C1 segment of cervical spinal cord (tissue), 14 donors: ENCODE measurements around the gene HSPBP1.

Source experiments
- DNase-seq, 14 donors: peaks; one replicate each; lab custom pipeline; 2025; lab: John Stamatoyannopoulos, UW

HSPBP1 gene

DNA sequence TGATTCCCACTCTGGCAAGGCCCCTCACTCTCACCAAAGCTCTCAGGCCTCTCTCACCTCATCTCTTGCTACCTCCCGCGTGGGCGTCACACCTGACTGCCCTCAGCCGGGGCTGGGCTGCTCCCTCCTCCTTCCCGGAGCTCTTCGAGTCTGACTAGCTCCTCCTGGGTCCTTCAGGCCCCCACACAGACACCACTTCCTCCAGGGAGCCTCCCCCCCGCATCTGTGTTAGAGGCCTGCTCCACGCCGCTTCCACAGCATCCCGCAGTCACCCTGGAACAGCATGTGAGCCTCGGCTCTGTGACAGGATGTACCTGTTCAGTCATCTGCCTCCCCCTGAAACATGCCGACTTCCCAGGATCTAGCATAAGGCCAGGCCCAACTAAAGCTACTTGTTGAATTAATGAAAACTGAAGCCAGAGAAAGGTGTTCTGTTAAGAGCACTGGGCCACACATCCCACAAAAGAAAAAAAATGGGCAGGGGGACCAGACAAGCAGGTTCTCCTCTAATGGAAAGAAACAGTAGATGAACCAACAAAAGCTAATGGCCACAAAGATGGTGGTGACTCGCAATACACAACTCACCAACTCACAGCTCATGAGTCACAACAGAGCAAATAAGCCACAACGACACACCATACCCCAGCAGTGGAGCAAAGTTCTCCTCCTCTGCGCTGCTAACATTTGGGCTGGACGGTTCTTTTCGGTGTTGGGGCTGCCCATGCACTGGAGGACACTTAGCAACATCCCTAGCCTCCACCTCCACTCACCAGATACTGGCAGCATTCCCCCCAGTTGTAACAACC, 24.1 kb downstream of the HSPBP1 start:
- DNase-seq = no peak

GRCh38 chr19:55254625-55254977, 25.3 kb downstream of the HSPBP1 start:
- DNase-seq = no peak

GRCh38 chr19:55253842-55254624, 25.9 kb downstream of the HSPBP1 start:
- DNase-seq = peak in 3 of 14 donors; percentile 5 to 26 (median 19)

- no peak for DNase-seq
These were observed 26.9 kb downstream of the HSPBP1 start for GRCh38 chr19:55252760-55253663.

DNA sequence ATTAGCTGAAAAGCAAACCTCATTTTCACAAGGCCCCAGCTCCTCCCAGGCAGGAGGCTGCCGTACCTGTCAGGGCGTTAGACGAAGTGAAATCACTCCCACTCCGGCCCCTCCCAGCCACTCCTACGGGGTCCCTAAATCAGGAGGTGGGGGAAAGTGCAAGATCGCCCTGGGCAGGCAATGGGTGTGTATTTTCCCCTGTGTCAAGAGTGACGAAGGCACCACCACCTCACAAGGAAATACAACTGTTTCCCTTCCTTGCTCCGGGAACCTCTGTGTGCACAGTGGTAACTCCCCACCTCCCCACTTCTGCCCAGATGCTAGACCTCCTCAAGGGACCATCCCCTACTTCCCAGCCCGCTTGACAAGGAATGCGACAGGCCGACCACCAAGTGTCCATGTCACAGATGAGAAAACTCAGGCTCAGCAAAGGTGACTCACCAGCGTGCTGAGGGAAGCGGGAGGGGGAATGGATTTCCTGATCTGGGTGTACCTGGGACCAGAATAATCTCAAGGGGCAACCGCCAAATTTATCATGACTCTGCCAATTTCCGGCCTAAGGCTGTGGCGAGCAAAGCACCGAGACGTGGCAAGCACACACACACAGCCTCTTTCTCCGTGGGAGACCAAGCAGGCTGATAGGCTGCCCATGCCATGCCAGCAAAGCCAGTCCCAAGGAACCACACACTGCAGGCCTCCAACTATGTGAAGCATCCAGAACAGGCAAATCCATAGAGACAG, 28.4 kb downstream of the HSPBP1 start:
- no peak for DNase-seq

DNA sequence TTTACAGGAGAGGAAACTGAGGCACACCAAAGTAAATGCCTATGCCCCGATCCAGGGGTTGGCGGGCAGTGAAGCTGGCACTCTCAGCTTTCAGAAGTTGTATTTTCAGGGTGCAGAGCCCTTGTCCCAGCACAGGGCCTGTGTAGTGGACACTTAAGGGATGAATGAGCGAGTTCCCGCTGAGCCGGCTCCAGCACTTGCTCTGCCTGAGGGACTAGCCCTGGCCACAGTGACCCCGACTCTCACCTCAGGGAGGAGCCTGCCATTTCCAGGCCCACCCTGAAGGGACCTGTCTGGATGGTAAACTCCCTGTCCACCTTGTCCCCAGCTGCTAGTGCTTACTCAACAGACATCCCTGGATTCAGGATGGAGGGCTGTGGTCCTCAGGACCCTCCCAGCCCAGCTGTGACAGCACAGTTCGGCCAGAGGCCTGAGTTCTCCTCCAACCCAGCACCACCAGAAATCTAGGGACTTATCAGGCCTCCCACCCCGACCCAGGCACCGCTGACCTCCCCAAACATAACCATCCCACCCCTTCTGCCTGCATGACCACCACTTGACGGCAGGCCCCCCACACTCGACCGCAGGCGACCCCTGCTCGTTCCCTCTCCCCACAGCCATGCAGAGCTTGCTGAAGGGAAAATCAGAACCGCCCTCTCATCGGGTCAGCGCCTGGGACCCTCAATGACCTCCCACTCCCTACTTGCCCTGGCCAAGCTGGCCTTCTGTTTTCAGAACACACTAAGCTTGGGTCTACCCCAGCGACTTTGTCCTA, 29.5 kb downstream of the HSPBP1 start:
- DNase-seq = no peak

GRCh38 chr19:55249841-55250240, 30.1 kb downstream of the HSPBP1 start:
- DNase-seq = no peak

GRCh38 chr19:55248704-55249103, 31.2 kb downstream of the HSPBP1 start:
- DNase-seq = no peak

DNA sequence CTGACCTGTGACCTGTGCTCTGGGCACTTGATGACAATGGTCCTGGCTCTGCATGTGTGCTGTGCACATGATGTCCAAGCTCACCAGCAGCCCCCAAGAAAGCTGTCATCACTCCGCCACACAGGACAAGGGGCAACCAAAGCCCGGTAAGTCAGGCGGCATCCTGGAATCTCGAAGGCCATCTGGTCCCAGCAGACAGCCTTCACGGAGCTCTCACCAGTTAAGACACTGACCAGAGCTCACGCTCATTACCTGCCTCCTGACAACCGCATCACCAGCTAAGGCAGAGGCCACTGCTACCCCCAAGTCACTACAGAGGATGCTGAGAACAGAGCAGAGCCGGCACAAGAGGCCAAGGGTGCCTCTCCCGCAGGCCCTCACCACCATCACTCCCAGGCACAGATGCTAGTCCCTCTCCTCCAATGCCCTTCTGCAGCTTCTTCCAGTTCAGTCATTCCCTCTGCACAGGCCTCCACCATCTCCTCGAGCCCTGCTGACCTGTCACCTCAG, 31.7 kb downstream of the HSPBP1 start:
- DNase-seq = no peak

GRCh38 chr19:55247621-55248099, 32.2 kb downstream of the HSPBP1 start:
- DNase-seq = no peak

DNA sequence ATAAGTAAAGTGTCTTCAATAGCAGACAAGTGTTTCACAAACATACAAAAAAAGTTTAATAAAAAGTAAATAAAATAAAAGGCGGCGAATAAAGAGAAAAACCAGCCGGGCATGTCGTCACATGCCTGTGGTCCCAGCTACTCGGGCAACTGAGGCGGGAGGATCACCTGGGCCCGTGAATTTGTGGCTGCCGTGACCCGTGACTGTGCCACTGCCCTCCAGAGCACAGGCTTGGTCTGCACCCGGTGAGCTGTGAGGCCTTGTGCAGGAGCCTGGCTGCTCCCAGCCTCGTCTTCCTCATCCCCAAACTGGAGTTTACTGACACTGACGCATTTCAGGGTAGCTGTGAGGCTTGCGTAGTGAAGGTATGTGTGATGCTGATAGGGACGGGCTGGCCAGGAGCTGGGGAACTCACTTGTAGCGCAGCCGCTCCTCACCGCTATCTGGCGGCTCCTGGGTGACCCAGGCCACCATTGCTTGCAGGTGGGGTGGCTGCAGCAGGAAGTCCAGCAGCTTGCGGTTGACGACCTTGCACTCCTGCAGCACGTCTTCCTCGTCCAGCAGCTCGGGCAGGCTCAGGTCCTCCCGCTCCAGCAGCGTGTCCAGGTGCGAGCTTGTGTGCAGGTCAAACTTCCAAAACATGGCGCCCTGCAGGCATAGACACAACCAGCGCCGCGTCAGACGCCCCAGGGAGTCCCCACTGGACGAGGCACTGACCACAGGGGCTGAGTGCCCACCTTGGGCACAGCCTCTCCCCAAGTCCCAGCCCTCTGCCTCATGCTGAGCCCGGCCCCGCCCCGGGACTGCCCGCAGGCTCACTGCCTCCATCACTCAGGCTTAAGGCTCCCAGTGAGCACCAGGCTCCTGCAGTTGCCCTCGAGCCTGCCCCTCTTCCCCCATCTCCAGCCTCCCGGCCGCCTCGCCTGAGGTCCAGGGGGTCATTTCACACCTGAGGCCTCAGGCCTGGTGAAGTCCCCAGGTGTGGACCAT, 33.2 kb downstream of the HSPBP1 start:
- DNase-seq = no peak

- DNase-seq = no peak
These were observed 34.5 kb downstream of the HSPBP1 start for GRCh38 chr19:55245236-55245904.

DNA sequence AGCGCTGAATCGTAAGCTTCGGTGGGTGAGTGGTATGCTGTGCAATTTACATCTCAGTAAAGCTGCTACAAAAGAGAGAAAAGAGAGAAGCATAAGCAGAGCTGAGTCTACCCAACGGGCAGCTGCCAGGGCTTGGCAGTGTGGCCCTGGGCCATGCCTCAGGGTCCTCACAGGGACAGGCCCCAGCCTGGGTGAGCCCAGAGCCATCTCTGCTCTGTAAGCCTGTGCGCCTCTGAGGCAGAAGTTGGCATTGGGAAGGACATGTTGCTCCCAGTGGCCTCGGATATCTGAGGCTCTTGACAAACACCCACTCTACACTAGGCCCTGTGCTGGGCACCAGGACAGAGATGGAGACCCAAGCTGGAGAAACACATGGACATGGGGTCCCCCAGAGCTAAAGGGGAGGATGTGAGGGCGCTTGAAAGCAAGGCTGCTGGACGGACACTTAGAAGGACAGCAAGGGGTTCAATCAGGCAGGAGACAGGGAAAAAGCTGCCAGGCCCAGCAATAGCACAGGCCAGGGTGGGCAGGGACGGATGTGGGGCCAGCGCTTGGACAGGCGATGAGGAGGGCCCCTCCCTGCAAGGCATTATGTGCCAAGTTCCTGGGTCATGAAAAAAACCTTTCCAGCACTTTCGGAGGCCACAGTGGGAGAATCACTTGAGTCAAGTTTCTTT, 35.8 kb downstream of the HSPBP1 start:
- no peak for DNase-seq

- DNase-seq = no peak
These were observed 37.4 kb downstream of the HSPBP1 start for GRCh38 chr19:55242517-55242916.

- no peak for DNase-seq
These were observed 37.9 kb downstream of the HSPBP1 start for GRCh38 chr19:55241935-55242464.

GRCh38 chr19:55241143-55241934, 38.6 kb downstream of the HSPBP1 start:
- DNase-seq = no peak

- no peak for DNase-seq
These were observed 39.2 kb downstream of the HSPBP1 start for GRCh38 chr19:55240713-55241020.
